Endodermal cell (in vitro differentiated cells): ENCODE data around the gene EIF4E1B. TPM values are rescaled to one million over a fixed set of nuclear protein-coding genes. Genes with fewer than 3 reads are reported as not detected.

Experiments
- DNase-seq: peaks from one replicate; pipeline ENCODE4 v3.0.0-alpha.2; 2017
- H3K27ac ChIP-seq: 2 replicates; pipeline ENCODE4 v1.5.1; 2013; ENCODE audit warnings: mild to moderate bottlenecking, low read depth, low read length, moderate library complexity
- H3K27me3 ChIP-seq: 2 replicates; pipeline ENCODE4 v1.6.1; 2013; ENCODE audit warnings: mild to moderate bottlenecking, low read length, moderate library complexity; ENCODE audit not compliant: insufficient read depth, control insufficient read depth, poor library complexity, severe bottlenecking
- H3K36me3 ChIP-seq: 2 replicates; pipeline ENCODE4 v1.7.0; 2013; ENCODE audit warnings: mild to moderate bottlenecking, low read length, moderate library complexity; ENCODE audit not compliant: control insufficient read depth, insufficient read depth
- H3K4me1 ChIP-seq: one replicate; pipeline ENCODE4 v1.7.0; 2013; ENCODE audit warnings: low read length; ENCODE audit not compliant: control insufficient read depth, insufficient read depth
- H3K4me3 ChIP-seq: 2 replicates; pipeline ENCODE4 v1.5.1; 2013; ENCODE audit warnings: mild to moderate bottlenecking, low read length, moderate library complexity
- H3K9ac ChIP-seq: 2 replicates; pipeline ENCODE4 v1.6.1; 2013; ENCODE audit warnings: mild to moderate bottlenecking, low read length, moderate library complexity; ENCODE audit not compliant: poor library complexity, severe bottlenecking; ENCODE audit errors: extremely low read depth
- H3K9me3 ChIP-seq: 2 replicates; pipeline ENCODE4 v1.6.1; 2013; ENCODE audit warnings: mild to moderate bottlenecking, low read length, moderate library complexity; ENCODE audit not compliant: control insufficient read depth
- H3K27ac Mint-ChIP-seq: 2 replicates; pipeline ENCODE4 v1.8.0; 2020; ENCODE audit warnings: mixed read lengths
- H3K27me3 Mint-ChIP-seq: 2 replicates; pipeline ENCODE4 v1.8.0; 2021; ENCODE audit warnings: mild to moderate bottlenecking, mixed read lengths; ENCODE audit not compliant: insufficient read depth
- H3K36me3 Mint-ChIP-seq: 2 replicates; pipeline ENCODE4 v1.8.0; 2020; ENCODE audit warnings: low read depth, mixed read lengths
- H3K4me1 Mint-ChIP-seq: 2 replicates; pipeline ENCODE4 v1.8.0; 2020; ENCODE audit warnings: mixed read lengths
- H3K4me3 Mint-ChIP-seq: 2 replicates; pipeline ENCODE4 v1.8.0; 2020; ENCODE audit warnings: mild to moderate bottlenecking, moderate library complexity, mixed read lengths
- H3K9me3 Mint-ChIP-seq: 2 replicates; pipeline ENCODE4 v1.8.0; 2020; ENCODE audit warnings: mild to moderate bottlenecking, mixed read lengths
- CTCF ChIP-seq: fragments of 200-600 bp; sonication (generic); conservative IDR thresholded peaks from 2 replicates; pipeline ENCODE4 v1.5.0; 2021; ENCODE audit warnings: antibody characterized with exemption, mild to moderate bottlenecking
- WGBS, 2 experiments: methylation state at CpG; one replicate each; pipeline versions ENCODE4 v1.1.5 to v1.1.7; 2013; ENCODE audit warnings: missing lambda C conversion rate in 2 of 2, mixed read lengths in 1 of 2; ENCODE audit not compliant: insufficient coverage in 1 of 2, insufficient read length in 1 of 2; 5-methylcytosine and 5-hydroxymethylcytosine counted together
- total RNA-seq, 2 donors: library from RNA; stranded (reverse); fragmentation: NEBNext Ultra II Directional in 1 of 2; extraction: Animal tissue kit (Norgen Biotek cat#: 25700) in 1 of 2; gene quantifications; 2 replicates in 1 of 2; 3 replicates in 1 of 2; pipeline ENCODE4 v1.2.1, GENCODE V29; 2021

Gene EIF4E1B
- total RNA-seq, 2 donors from 2014 or later = 1.4 to 2.0 TPM

GRCh38 chr5:176675676-176676360 lies 45.3 kb downstream of the EIF4E1B start:
- 83 to 85% methylated on average over 7 to 19 of the region's 19 CpGs for WGBS, 2 experiments
- Histone ChIP-seq H3K9ac (no peak overlapping the region), H3K27ac (no peak overlapping the region), H3K9me3 (no peaks in the 10 kb centered on the region), H3K4me3 (no peak overlapping the region), H3K4me1 (no peaks in the 10 kb centered on the region), H3K36me3 (no peaks in the 10 kb centered on the region), H3K27me3 (no peaks in the 10 kb centered on the region)
- no peak overlapping the region for H3K4me3 Mint-ChIP-seq
- H3K27ac Mint-ChIP-seq = peak overlapping the region; percentile 50
- no peaks in the 10 kb centered on the region for H3K9me3 Mint-ChIP-seq
- peak; percentile 87 for TF ChIP-seq CTCF
- peaks cover 5% of the 10 kb centered on the region for H3K4me1 Mint-ChIP-seq
- H3K36me3 Mint-ChIP-seq = no peaks in the 10 kb centered on the region
- H3K27me3 Mint-ChIP-seq = peaks cover 32% of the 10 kb centered on the region
- peak; percentile 92 for DNase-seq

- no peaks in the 10 kb centered on the region for H3K27me3 ChIP-seq
- H3K9ac ChIP-seq = no peak overlapping the region
- no peak overlapping the region for H3K27ac Mint-ChIP-seq
- 80 to 88% methylated on average over 10 of the region's 10 CpGs for WGBS, 2 experiments
- H3K4me1 ChIP-seq = no peaks in the 10 kb centered on the region
- DNase-seq = no peak
- H3K36me3 Mint-ChIP-seq = no peaks in the 10 kb centered on the region
- H3K27me3 Mint-ChIP-seq = peaks cover 33% of the 10 kb centered on the region
- H3K4me3 ChIP-seq = no peak overlapping the region
- H3K4me3 Mint-ChIP-seq = no peak overlapping the region
- H3K27ac ChIP-seq = no peak overlapping the region
- no peaks in the 10 kb centered on the region for H3K36me3 ChIP-seq
- no peak for TF ChIP-seq CTCF
- no peaks in the 10 kb centered on the region for H3K9me3 Mint-ChIP-seq
- H3K4me1 Mint-ChIP-seq = peaks cover 5% of the 10 kb centered on the region
- no peaks in the 10 kb centered on the region for H3K9me3 ChIP-seq
Measured at GRCh38 chr5:176676361-176676824, 45.9 kb downstream of the EIF4E1B start.

- Histone ChIP-seq H3K27ac (no peak overlapping the region), H3K9ac (no peak overlapping the region), H3K4me1 (no peaks in the 10 kb centered on the region), H3K36me3 (no peaks in the 10 kb centered on the region), H3K9me3 (no peaks in the 10 kb centered on the region), H3K27me3 (no peaks in the 10 kb centered on the region), H3K4me3 (no peak overlapping the region)
- H3K4me3 Mint-ChIP-seq = no peak overlapping the region
- TF ChIP-seq CTCF = no peak
- H3K9me3 Mint-ChIP-seq = no peaks in the 10 kb centered on the region
- no peak for DNase-seq
- H3K36me3 Mint-ChIP-seq = no peaks in the 10 kb centered on the region
- no peak overlapping the region for H3K27ac Mint-ChIP-seq
- 93 to 100% methylated on average over 8 to 12 of the region's 12 CpGs for WGBS, 2 experiments
- peaks cover 35% of the 10 kb centered on the region for H3K27me3 Mint-ChIP-seq
- H3K4me1 Mint-ChIP-seq = peaks cover 5% of the 10 kb centered on the region
Measured at GRCh38 chr5:176677209-176677939, 46.9 kb downstream of the EIF4E1B start.
